GM19452 (cell line): ENCODE data around the gene TMEM213.

Source experiments
- ATAC-seq: cut with Tn5 transposase; IDR thresholded peaks from one replicate; pipeline ENCODE4 v1.9.1; 2021; ENCODE audit not compliant: unreplicated experiment

The TMEM213 gene

DNA sequence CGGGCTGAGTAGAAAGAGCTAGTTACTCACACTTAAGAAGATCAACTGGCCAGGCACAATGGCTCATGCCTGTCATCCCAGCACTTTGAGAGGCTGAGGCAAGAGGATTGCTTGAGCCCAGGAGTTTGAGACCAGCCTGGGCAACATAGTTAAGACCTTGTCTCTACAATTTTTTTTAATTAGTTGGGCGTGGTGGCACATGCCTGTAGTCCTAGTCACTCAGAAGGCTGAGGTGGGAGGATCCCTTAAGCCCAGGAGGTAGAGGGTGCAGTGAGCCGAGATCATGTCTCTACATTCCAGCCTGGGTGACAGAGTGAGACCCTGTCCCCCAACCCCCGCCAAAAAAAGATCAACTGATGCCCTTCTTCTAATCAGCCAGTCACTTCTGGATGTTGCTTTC is 74.8 kb downstream of the TMEM213 start:
- no peak for ATAC-seq

DNA sequence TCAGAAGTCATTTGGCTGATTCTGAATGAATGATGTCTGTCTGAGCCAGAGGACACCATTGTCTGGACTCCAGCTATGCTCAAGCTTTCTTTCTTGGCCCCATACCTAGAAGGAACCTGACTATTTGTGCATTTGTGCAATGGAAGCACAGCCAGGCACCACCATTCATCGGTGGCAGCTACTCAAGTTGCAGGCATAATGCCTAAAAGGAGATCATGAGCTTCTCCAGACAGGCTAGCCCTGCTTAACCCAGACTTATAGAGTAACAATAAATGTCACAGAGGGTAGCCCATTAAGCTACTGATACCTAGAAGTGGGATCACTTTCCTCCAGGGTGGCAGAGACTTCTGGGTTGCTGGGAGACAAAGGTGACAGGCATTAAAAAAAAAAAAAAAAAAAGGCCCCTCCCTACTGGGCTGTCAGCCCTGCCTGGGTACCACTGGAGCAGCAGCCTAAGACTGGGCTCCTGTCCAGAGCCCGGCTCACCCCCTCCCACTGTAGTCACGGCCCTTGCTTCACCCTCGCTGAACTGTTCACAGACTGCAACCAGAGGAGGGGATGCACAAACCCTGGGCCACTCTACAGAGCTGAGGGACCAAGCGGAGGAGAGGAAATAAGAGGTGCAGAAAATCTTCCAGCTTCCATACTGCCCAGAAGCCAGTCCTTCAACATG is 75.6 kb downstream of the TMEM213 start:
- ATAC-seq = no peak

DNA sequence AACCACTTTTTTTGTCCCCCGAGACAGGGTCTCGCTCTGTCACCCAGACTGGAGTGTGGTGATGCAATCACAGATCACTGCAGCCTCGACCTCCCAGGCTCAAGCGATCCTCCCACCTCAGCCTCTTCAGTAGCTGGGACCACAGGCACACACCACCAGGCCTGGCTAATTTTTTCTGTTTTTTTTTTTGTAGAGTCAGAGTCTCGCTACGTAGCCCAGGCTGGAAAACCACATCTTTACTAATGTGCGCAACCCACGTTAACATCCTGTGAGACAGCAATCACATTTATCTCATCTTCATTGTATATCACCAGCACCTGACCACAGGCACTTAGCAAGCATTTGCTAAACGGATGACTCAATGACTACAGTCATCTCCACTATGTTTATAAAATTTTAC is 78.0 kb downstream of the TMEM213 start:
- no peak for ATAC-seq

DNA sequence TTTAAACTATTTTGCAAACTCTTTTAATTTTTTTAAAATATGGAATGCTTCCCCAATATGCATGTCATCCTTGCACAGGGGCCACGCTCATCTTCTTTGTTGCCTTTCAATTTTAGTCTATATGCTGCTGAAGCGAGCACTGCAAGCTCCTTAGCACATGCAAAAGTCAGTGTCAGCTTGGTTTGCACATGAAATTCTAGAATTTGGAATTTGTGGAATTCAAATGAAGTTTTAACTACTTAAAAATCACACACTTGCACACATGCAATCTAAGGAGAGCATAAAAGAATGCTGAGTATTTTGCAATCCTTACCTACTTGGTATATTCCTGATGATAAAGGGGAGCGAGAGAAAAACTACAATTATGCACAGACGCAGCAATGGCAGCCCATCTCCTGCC is 78.5 kb downstream of the TMEM213 start:
- ATAC-seq = no peak

DNA sequence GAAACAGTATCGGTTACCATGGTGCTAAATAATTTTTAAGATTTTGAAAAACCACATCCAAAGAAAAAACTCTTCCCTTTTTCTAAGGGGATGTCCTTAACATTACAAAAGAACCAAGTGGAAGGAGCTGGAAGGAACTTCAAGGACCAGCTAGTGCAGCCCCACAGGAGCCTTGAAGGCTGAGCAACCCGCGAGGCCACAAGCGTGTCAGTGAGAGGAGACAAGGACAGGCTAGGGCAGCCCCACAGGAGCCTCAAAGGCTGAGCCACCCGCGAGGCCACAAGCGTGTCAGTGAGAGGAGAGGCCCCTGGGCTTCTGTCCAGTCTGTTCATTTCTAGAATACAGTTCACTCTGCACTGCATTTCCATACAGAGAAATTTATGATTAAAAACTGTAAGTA is 80.3 kb downstream of the TMEM213 start:
- ATAC-seq = no peak

DNA sequence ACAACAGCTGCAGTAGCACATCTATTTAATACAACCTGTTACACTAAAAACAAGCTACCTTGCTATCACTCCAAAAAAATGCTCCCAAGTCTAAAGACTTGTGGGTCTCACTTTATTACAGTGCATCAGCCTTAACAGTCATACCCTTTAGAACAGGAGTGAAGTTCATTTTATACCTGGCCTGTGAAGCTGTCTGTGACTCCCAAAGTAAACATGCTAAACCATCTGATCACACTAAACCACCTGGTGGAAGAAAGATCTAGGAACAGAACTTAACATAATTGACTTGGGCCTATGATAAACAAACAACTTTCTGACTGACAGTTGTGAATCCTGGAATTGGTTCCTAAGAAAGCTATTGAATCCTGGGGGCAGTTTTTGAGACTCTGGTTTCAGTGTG is 81.1 kb downstream of the TMEM213 start:
- ATAC-seq = no peak

DNA sequence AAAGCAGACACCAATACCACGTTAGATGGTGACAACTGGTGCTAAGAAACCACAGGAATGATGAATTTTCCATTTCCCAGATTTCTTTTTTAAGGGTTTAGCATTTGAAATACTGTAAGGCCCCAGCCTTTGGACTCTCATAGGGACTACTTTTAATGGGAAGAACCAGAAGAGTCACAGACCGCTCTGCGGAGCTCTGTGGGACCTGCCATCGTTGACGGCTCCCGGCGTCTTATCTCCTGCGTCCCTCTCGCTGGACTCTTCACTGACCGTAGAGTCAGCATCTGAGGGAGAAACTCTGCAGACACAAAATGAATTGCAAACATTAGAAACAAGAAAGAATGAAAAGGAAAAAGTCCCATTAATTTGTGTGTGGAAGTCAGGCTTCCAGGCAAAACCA is 81.6 kb downstream of the TMEM213 start:
- no peak for ATAC-seq

DNA sequence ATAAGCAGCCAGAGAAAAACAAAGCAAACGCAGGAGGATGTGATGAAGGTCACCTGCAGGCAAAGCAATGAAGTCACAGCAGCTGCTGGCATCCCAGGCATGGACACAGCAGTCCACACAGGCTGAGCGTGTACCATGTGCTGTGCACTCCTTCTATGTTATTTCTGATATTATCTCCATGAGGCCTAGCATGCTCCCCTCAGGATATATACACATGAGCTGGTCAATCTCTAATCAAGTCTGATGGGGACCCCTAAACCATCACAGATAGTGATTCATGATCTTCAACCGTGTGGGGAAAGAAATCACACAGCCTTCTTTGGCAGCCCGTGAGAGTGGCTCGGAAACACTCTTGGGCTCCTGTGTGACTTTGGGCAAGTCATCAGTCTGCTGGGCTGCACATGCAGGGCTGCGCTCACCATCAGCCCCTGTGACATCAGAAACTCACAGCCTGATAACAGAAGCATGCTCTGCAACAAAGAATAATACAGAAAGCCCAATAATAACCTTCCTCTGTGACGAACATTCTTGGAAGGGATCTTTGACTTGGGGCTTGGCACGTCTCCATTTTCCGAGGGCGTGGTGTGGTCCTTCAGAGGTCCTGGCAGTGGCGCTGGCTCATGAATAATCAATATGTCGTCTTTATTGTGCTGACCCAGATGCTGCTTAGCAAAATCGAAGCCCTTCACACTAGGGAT is 83.2 kb downstream of the TMEM213 start:
- ATAC-seq = no peak

DNA sequence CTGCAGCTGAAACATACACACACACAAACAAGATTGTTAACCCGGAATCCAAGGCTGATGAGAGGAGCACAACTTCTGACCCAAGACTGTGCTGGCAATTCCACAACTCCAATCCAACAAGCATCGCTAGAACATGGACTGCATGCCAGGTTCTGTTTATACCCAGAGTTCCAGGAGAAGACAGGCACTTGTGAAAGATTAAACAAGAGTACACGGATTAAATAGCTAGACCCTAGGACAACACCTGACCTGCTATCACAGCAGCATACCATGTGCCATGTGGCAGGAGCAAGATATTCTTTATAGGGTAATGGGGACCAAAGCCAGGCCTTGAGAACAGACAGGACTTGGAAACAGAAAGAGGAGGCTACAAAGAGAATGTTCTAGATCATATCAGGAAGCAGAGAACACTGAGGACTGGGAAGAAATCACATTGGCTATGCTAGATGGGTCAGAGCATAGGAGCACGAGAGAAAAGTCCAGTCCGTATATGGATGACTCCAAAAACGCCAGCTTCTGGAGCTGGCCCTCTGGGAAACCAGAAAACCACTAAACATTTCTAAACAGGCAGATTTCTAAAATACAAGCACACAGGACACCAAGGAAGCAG is 83.9 kb downstream of the TMEM213 start:
- ATAC-seq = no peak

DNA sequence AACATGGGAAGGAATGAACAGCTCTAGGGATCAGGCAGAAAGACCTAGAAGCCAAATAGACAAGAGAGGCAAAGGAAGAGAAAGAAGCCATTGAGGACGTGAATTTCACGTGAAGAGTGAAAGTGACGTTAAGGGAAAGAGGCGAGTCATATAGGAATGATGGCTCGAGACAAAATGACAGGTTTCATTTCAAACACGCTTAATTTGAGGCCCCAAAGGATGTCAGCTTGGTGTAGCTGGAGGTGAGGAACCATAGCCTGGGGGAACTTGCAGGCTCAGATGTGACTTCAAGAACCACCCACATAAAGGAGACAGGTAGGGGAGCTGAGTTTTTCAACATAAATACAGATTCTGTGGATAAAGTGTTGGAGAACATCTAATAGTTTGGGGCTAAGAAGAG is 84.5 kb downstream of the TMEM213 start:
- no peak for ATAC-seq

DNA sequence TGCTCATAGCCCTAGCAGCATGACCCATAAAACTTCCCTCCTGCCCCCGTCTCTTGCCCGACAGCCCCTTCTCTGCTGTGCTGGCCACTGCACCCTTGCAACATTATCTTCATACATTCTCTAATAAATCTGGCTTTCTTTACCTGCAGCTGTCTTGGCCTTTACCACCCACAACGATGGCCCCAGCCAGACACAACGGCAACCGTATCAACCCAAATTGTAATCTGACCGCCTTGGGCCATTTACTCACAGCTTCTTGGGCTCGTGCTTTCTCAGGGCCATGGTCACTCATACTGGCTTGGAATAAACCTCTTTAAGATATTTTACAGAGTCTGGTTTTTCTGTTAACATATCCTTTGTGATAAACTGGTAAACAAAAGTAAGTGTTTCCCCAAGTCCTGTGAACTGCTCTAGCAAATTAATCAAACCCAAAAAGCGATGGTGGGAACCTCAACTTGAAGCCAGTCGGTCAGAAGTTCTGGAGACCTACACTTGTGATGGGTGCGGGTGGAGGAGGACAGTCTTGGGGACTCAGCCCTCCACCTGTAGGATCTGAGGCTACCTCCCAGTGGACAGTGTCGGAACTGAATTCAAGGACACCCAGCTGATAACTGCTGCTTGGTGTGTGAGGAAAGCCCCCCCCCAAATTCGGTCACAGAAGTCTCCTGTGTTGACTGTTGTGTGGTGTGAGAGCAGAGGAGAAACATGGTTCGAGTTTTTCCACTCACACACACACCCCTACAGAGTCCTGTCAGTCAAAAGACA is 87.8 kb downstream of the TMEM213 start:
- no peak for ATAC-seq

DNA sequence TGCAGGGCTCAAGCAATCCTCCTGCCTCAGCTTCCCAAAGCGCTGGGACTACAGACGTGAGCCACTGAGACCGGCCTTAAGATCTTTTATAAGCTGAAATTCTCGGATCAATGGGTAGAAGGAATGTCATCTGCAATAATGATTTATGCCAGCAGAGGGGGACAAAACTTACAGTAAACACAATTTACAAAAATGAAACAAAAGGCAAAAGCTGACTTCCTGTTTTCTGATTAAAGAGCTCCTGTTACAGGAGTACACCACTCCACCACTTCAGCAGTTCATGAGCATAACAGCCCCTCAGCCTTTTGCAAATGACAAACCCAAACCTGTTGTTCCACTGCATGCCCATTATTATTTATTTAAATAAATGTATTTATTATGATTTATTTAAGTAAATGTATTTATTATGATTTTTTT is 88.7 kb downstream of the TMEM213 start:
- peak; percentile 88 for ATAC-seq

DNA sequence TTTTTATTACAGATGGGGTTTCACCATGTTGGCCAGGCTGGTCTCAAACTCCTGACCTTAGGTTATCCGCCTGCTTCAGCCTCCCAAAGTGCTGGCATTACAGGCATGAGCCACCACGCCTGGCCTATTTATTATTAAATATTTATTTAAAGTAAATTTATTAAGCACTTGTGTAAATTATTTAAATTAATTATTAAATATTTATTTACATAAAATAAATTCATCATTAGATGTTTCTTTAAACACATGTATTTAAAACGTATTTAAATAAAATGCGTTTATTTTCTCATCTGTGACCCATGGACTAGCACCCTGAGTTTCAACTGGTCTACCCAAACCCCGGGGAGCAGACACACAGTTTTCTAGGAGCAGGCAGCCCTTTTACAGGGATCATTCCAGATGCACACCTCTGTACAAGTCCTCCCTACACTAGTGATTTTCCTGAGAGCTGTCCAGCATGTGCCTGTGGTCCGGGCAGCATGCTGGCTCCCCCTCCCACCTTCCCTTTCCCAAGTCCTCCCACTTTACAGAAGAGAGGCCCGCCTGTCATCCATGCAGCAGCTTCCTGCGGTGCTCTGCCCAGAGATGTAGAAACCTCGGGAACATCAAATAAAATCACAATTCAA is 89.4 kb downstream of the TMEM213 start:
- no peak for ATAC-seq
